ENCODE measurements around the gene CD3G.
A peak's percentile ranks its signal among the peaks of the same experiment; 100 is the strongest.

Gene CD3G

DNA sequence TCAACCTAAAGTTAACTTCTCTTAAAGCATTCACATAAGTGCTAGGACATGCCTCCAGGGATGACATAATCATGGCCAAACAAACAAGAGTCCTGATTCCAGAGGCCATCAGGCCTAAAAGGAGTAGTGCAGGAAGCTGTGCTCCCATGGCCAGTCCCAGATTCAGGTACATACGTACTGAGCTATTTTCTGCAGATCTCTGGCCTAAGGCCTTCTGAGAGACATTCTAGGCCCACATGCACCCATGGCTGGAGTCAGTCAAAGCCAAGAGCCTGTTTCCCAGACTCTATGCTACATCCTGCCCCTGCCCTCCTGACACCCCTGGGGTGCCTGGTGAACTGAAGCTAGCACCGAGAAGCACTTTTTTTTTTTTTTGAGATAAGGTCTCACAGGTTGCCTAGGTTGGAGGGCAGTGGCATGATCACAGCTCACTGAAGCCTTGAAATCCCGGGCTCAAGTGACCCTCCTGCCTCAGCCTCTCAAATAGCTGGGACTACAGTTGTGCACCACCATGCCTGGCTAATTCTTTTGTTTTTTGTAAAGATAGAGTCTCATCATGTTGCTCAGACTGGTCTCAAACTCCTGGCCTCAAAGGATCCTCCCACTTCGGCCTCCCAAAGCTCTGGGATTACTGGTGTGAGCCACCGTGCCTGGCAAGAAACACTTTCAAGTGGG is 2.2 kb upstream of the CD3G start:
- no peak overlapping the region for H2BK15ac ChIP-seq (ENCODE audit: low read length)
- no peaks in the 10 kb centered on the region for H3K79me1 ChIP-seq (ENCODE audit: low read depth, low read length)
- no peak overlapping the region for H4K91ac ChIP-seq (ENCODE audit: low read depth, low read length, poor library complexity)
- no peak for DNase-seq (ENCODE audit: low spot score)
- H3K4me1 ChIP-seq (ENCODE audit: control insufficient read depth in 2 of 2, insufficient read depth in 1 of 2, low read depth in 1 of 2, low read length in 2 of 2): peaks cover 0 to 2% of the 10 kb centered on the region in 2 donors
- H2BK5ac ChIP-seq (ENCODE audit: low read length): no peak overlapping the region
- WGBS, 2 donors (ENCODE audit: extremely low coverage in 2 of 2, insufficient read length in 2 of 2, insufficient replicate concordance in 1 of 2): no CpG with 5 or more reads among the region's 5 CpGs
- H3K18ac ChIP-seq (ENCODE audit: low read length): no peak overlapping the region
- no peak overlapping the region for H2BK12ac ChIP-seq (ENCODE audit: low read length)
- H2BK120ac ChIP-seq (ENCODE audit: low read depth, low read length): no peak overlapping the region
- no peaks in the 10 kb centered on the region for H3K9me3 ChIP-seq (replicated peaks in 1 of 2; ENCODE audit: control insufficient read depth in 2 of 2, insufficient read depth in 1 of 2, low read depth in 1 of 2, low read length in 2 of 2)
- peak overlapping the region; percentile 18 for H2AFZ ChIP-seq (ENCODE audit: low read length)
- H3K4me2 ChIP-seq (ENCODE audit: insufficient read depth, low read length, poor library complexity, severe bottlenecking): no peak overlapping the region
- no peak overlapping the region for H4K8ac ChIP-seq (ENCODE audit: low read depth, low read length)
- no peak overlapping the region for H2AK5ac ChIP-seq (ENCODE audit: low read depth, low read length)
- H3K36me3 ChIP-seq (replicated peaks in 1 of 2; ENCODE audit: control insufficient read depth in 2 of 2, insufficient read depth in 2 of 2, low read length in 2 of 2): no peaks in the 10 kb centered on the region
- no peak overlapping the region for H3K14ac ChIP-seq (ENCODE audit: low read length)
- H3K4me3 ChIP-seq (ENCODE audit: low read length in 2 of 2): no peak overlapping the region
- no peak overlapping the region for H3K9ac ChIP-seq (ENCODE audit: low read depth, low read length, poor library complexity)
- no peak overlapping the region for H3K23ac ChIP-seq (ENCODE audit: low read depth, low read length, poor library complexity)
- H3K4ac ChIP-seq (ENCODE audit: low read length): no peak overlapping the region
- H3K27ac ChIP-seq (replicated peaks; ENCODE audit: low read length): no peak overlapping the region
- peaks cover 0 to 42% (median 0%) of the 10 kb centered on the region in 3 experiments for H3K27me3 ChIP-seq (ENCODE audit: control insufficient read depth in 3 of 3, insufficient read depth in 3 of 3, low read depth in 1 of 3, low read length in 3 of 3)

DNA sequence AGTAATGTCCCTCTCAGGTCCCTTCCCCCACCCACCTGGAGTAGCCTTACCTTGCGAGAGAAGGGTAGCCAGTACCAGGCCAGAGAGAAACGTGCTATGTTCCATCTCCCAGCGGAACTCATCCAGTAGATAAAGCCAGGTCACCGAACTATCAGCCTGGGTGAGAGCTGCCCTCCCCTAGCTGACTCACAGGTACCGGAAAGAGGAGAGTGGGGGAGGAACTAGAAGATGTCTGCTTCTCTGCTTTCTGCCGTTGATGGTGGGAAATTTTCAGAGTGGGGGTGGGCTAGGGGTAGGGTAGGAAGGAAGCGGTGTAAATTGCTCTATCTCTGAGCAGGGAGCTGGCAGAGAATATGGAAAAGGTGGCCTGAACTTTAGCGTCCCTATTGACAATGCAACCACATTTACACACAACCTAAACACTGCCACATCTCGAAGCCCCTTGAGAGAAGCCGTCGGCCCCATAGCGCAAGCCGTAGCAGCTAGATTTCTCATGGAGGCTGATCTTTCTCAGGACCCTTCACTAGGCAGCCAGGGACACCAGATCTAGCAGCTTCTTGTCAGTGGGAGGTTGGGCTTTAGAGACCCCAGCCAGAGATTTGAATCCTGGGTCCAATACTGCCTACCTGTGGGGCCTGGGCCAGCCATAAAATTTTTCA is 1.5 kb upstream of the CD3G start, which contains the start of gene CD3D:
CD3D (minus strand) TSS at position 203 of the 659 bp plus-strand sequence; CDS start at position 105, 98 bp downstream.
- Histone ChIP-seq H2AK5ac (ENCODE audit: low read depth, low read length) (no peak within 1 kb of the TSS), H4K91ac (ENCODE audit: low read depth, low read length, poor library complexity) (no peak within 1 kb of the TSS)

DNA sequence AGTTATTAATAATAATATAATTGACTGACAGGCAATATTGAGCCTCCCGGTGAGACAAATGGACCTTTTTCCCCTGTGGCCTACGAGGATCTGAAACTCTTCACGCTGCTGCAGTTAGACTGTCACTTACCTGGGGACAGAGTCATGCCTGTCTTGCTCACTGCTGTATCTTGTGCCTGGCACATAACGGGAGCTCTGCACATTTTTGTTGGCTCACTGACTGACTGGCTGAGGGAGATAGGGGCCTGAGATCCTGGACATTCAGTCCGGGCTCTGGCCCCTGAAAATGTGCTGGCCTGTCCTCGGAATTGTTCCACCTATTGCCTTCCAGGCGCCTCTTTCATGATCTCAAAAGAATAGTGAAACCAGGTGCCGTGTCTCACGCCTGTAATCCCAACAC is 896 bp upstream of the CD3G start:
- Histone ChIP-seq H2AFZ (ENCODE audit: low read length) (no peak overlapping the region), H2AK5ac (ENCODE audit: low read depth, low read length) (no peak overlapping the region), H4K91ac (ENCODE audit: low read depth, low read length, poor library complexity) (no peak overlapping the region), H3K23ac (ENCODE audit: low read depth, low read length, poor library complexity) (no peak overlapping the region), H3K4ac (ENCODE audit: low read length) (no peak overlapping the region), H3K36me3 (replicated peaks in 1 of 2; ENCODE audit: control insufficient read depth in 2 of 2, insufficient read depth in 2 of 2, low read length in 2 of 2) (no peaks in the 10 kb centered on the region), H4K8ac (ENCODE audit: low read depth, low read length) (no peak overlapping the region), H3K4me2 (ENCODE audit: insufficient read depth, low read length, poor library complexity, severe bottlenecking) (no peak overlapping the region), H3K27me3 (ENCODE audit: control insufficient read depth in 3 of 3, insufficient read depth in 3 of 3, low read depth in 1 of 3, low read length in 3 of 3) (peaks cover 0 to 51% (median 0%) of the 10 kb centered on the region in 3 experiments), H3K14ac (ENCODE audit: low read length) (no peak overlapping the region), H2BK15ac (ENCODE audit: low read length) (no peak overlapping the region), H3K27ac (replicated peaks; ENCODE audit: low read length) (no peak overlapping the region), H3K4me1 (ENCODE audit: control insufficient read depth in 2 of 2, insufficient read depth in 1 of 2, low read depth in 1 of 2, low read length in 2 of 2) (peaks cover 0 to 2% of the 10 kb centered on the region in 2 donors), H2BK5ac (ENCODE audit: low read length) (no peak overlapping the region), H3K18ac (ENCODE audit: low read length) (no peak overlapping the region), H3K9ac (ENCODE audit: low read depth, low read length, poor library complexity) (no peak overlapping the region), H2BK120ac (ENCODE audit: low read depth, low read length) (no peak overlapping the region), H3K79me1 (ENCODE audit: low read depth, low read length) (no peaks in the 10 kb centered on the region), H2BK12ac (ENCODE audit: low read length) (no peak overlapping the region), H3K9me3 (replicated peaks in 1 of 2; ENCODE audit: control insufficient read depth in 2 of 2, insufficient read depth in 1 of 2, low read depth in 1 of 2, low read length in 2 of 2) (no peaks in the 10 kb centered on the region), H3K4me3 (ENCODE audit: low read length in 2 of 2) (no peak overlapping the region)
- DNase-seq (ENCODE audit: low spot score): no peak
- no CpG with 5 or more reads among the region's 9 CpGs for WGBS, 2 donors (ENCODE audit: extremely low coverage in 2 of 2, insufficient read length in 2 of 2, insufficient replicate concordance in 1 of 2)

More for the DNA sequence above, 1.5 kb upstream of the CD3G start, which contains the start of gene CD3D:
- Histone ChIP-seq H3K4ac (ENCODE audit: low read length) (no peak within 1 kb of the TSS), H3K23ac (ENCODE audit: low read depth, low read length, poor library complexity) (no peak within 1 kb of the TSS), H3K9ac (ENCODE audit: low read depth, low read length, poor library complexity) (no peak within 1 kb of the TSS), H3K27me3 (ENCODE audit: control insufficient read depth in 3 of 3, insufficient read depth in 3 of 3, low read depth in 1 of 3, low read length in 3 of 3) (peaks cover 0 to 45% (median 0%) of the 10 kb centered on the region in 3 experiments), H3K4me3 (ENCODE audit: low read length in 2 of 2) (no peak within 1 kb of the TSS), H3K9me3 (replicated peaks in 1 of 2; ENCODE audit: control insufficient read depth in 2 of 2, insufficient read depth in 1 of 2, low read depth in 1 of 2, low read length in 2 of 2) (no peaks in the 10 kb centered on the region), H3K36me3 (replicated peaks in 1 of 2; ENCODE audit: control insufficient read depth in 2 of 2, insufficient read depth in 2 of 2, low read length in 2 of 2) (no peaks in the 10 kb centered on the region), H2BK12ac (ENCODE audit: low read length) (no peak within 1 kb of the TSS), H2BK5ac (ENCODE audit: low read length) (no peak within 1 kb of the TSS), H3K27ac (replicated peaks; ENCODE audit: low read length) (no peak within 1 kb of the TSS), H2AFZ (ENCODE audit: low read length) (peak within 1 kb of the TSS; percentile 18), H3K18ac (ENCODE audit: low read length) (no peak within 1 kb of the TSS), H3K4me2 (ENCODE audit: insufficient read depth, low read length, poor library complexity, severe bottlenecking) (no peak within 1 kb of the TSS), H3K4me1 (ENCODE audit: control insufficient read depth in 2 of 2, insufficient read depth in 1 of 2, low read depth in 1 of 2, low read length in 2 of 2) (peaks cover 0 to 2% of the 10 kb centered on the region in 2 donors), H2BK120ac (ENCODE audit: low read depth, low read length) (no peak within 1 kb of the TSS), H3K14ac (ENCODE audit: low read length) (no peak within 1 kb of the TSS), H2BK15ac (ENCODE audit: low read length) (no peak within 1 kb of the TSS), H4K8ac (ENCODE audit: low read depth, low read length) (no peak within 1 kb of the TSS), H3K79me1 (ENCODE audit: low read depth, low read length) (no peaks in the 10 kb centered on the region)
- no CpG with 5 or more reads among the region's 13 CpGs for WGBS, 2 donors (ENCODE audit: extremely low coverage in 2 of 2, insufficient read length in 2 of 2, insufficient replicate concordance in 1 of 2)
- DNase-seq (ENCODE audit: low spot score): no peak

DNA sequence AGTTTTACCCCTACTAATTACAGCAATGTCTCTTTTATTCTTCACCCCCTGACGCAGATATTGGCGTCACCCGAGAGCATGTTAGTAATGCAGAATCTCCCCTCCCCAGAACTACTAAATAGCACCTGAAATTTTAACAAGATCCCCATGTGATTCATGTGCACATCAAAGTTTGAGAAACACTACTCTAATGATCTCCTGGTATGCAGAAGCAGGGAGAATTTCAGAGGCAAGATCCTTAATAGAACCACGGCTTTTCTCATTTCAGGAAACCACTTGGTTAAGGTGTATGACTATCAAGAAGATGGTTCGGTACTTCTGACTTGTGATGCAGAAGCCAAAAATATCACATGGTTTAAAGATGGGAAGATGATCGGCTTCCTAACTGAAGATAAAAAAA is 5.3 kb downstream of the CD3G start:
- H3K18ac ChIP-seq (ENCODE audit: low read length): no peak overlapping the region
- H3K4me1 ChIP-seq (ENCODE audit: control insufficient read depth in 2 of 2, insufficient read depth in 1 of 2, low read depth in 1 of 2, low read length in 2 of 2): no peaks in the 10 kb centered on the region
- H3K4me3 ChIP-seq (ENCODE audit: low read length in 2 of 2): no peak overlapping the region
- no peaks in the 10 kb centered on the region for H3K36me3 ChIP-seq (replicated peaks in 1 of 2; ENCODE audit: control insufficient read depth in 2 of 2, insufficient read depth in 2 of 2, low read length in 2 of 2)
- H3K14ac ChIP-seq (ENCODE audit: low read length): no peak overlapping the region
- no peak overlapping the region for H2AK5ac ChIP-seq (ENCODE audit: low read depth, low read length)
- WGBS, 2 donors (ENCODE audit: extremely low coverage in 2 of 2, insufficient read length in 2 of 2, insufficient replicate concordance in 1 of 2): no CpG with 5 or more reads among the region's 6 CpGs
- H4K8ac ChIP-seq (ENCODE audit: low read depth, low read length): no peak overlapping the region
- no peak overlapping the region for H4K91ac ChIP-seq (ENCODE audit: low read depth, low read length, poor library complexity)
- no peaks in the 10 kb centered on the region for H3K79me1 ChIP-seq (ENCODE audit: low read depth, low read length)
- no peak overlapping the region for H2AFZ ChIP-seq (ENCODE audit: low read length)
- no peak overlapping the region for H2BK12ac ChIP-seq (ENCODE audit: low read length)
- H3K23ac ChIP-seq (ENCODE audit: low read depth, low read length, poor library complexity): no peak overlapping the region
- H3K27ac ChIP-seq (replicated peaks; ENCODE audit: low read length): no peak overlapping the region
- peaks cover 0 to 40% (median 5%) of the 10 kb centered on the region in 3 experiments for H3K27me3 ChIP-seq (ENCODE audit: control insufficient read depth in 3 of 3, insufficient read depth in 3 of 3, low read depth in 1 of 3, low read length in 3 of 3)
- no peak overlapping the region for H2BK120ac ChIP-seq (ENCODE audit: low read depth, low read length)
- no peak for DNase-seq (ENCODE audit: low spot score)
- H3K9me3 ChIP-seq (replicated peaks in 1 of 2; ENCODE audit: control insufficient read depth in 2 of 2, insufficient read depth in 1 of 2, low read depth in 1 of 2, low read length in 2 of 2): no peaks in the 10 kb centered on the region
- H3K4ac ChIP-seq (ENCODE audit: low read length): no peak overlapping the region
- no peak overlapping the region for H2BK15ac ChIP-seq (ENCODE audit: low read length)
- no peak overlapping the region for H3K9ac ChIP-seq (ENCODE audit: low read depth, low read length, poor library complexity)
- no peak overlapping the region for H2BK5ac ChIP-seq (ENCODE audit: low read length)
- no peak overlapping the region for H3K4me2 ChIP-seq (ENCODE audit: insufficient read depth, low read length, poor library complexity, severe bottlenecking)

Data from neuronal stem cell (in vitro differentiated cells).